PC-3 (cell line): ENCODE results near the gene KATNAL1. TPM values are rescaled to one million over a fixed set of nuclear protein-coding genes. Genes with fewer than 3 reads are reported as not detected.
A peak's percentile ranks its signal among the peaks of the same experiment; 100 is the strongest.

ENCODE experiments used
- ATAC-seq: fragments of 200-7000 bp; cut with Tn5 transposase; 2 replicates; pipeline ENCODE4 v1.9.1; 2020; ENCODE audit warnings: mild to moderate bottlenecking, moderate library complexity
- BruUV-seq: library from RNA; stranded (reverse); fragments of 400-500 nt; replicated peaks from 2 replicates; lab custom pipeline; 2021; lab: Mats Ljungman, UMichigan
- CTCF ChIA-PET: fragments of 300-600 bp; sonication (Branson Sonifier 250); formaldehyde crosslinking; loops from one replicate; lab custom pipeline; 2022; ENCODE audit warnings: antibody characterized with exemption; lab: Charles Lee
- POLR2A ChIA-PET: fragments of 300-600 bp; sonication (Branson Sonifier 250); formaldehyde crosslinking; loops from one replicate; lab custom pipeline; 2022; ENCODE audit warnings: antibody characterized with exemption; ENCODE audit not compliant: unreplicated experiment; lab: Charles Lee
- DNase-seq: peaks from one replicate; pipeline ENCODE4 v3.0.0-alpha.2; 2015
- H2AFZ ChIP-seq: fragments of 300-600 bp; sonication (generic); 2 replicates; pipeline ENCODE4 v1.6.0; 2016; ENCODE audit warnings: antibody characterized with exemption, low read length
- H3F3A ChIP-seq: fragments of 300-600 bp; sonication (generic); one replicate; pipeline ENCODE4 v1.6.0; 2017; ENCODE audit warnings: antibody characterized with exemption, low read length, control low read depth, mild to moderate bottlenecking; ENCODE audit not compliant: unreplicated experiment
- H3K27ac ChIP-seq: fragments of 300-600 bp; sonication (generic); 2 replicates; pipeline ENCODE4 v1.5.1; 2016; ENCODE audit warnings: mild to moderate bottlenecking, low read length
- H3K27me3 ChIP-seq: fragments of 300-600 bp; sonication (generic); 2 replicates; pipeline ENCODE4 v1.6.1; 2016; ENCODE audit warnings: low read length, mixed read lengths
- H3K36me3 ChIP-seq: fragments of 300-600 bp; sonication (generic); 2 replicates; pipeline ENCODE4 v1.6.1; 2016; ENCODE audit warnings: low read depth, mixed run types, low read length, mixed read lengths
- H3K4me1 ChIP-seq: fragments of 300-600 bp; sonication (generic); 2 replicates; pipeline ENCODE4 v1.5.1; 2016; ENCODE audit warnings: low read length; ENCODE audit not compliant: insufficient read depth
- H3K4me2 ChIP-seq: fragments of 300-600 bp; sonication (generic); 2 replicates; pipeline ENCODE4 v1.6.0; 2016; ENCODE audit warnings: low read length
- H3K4me3 ChIP-seq: fragments of 300-600 bp; sonication (generic); 2 replicates; pipeline ENCODE4 v1.5.1; 2016; ENCODE audit warnings: mild to moderate bottlenecking, low read length, mixed read lengths
- H3K79me2 ChIP-seq: fragments of 300-600 bp; sonication (generic); 2 replicates; pipeline ENCODE4 v1.6.1; 2017; ENCODE audit warnings: low read length, mixed read lengths
- H3K9ac ChIP-seq: fragments of 300-600 bp; sonication (generic); 2 replicates; pipeline ENCODE4 v1.6.0; 2016; ENCODE audit warnings: mild to moderate bottlenecking, low read length
- H3K9me2 ChIP-seq: fragments of 300-600 bp; sonication (generic); replicated peaks from 2 replicates; pipeline ENCODE4 v1.6.1; 2016; ENCODE audit warnings: mixed run types, low read length, mixed read lengths
- H3K9me3 ChIP-seq: fragments of 300-600 bp; sonication (generic); 2 replicates; pipeline ENCODE4 v1.6.1; 2016; ENCODE audit warnings: low read length, mixed read lengths
- H4K20me1 ChIP-seq: fragments of 300-600 bp; sonication (generic); 2 replicates; pipeline ENCODE4 v1.6.1; 2016; ENCODE audit warnings: low read length, mixed read lengths
- CTCF ChIP-seq: fragments of 300-600 bp; sonication (generic); conservative IDR thresholded peaks from 2 replicates; pipeline ENCODE4 v1.5.1; 2017; ENCODE audit warnings: antibody characterized with exemption, low read depth, mild to moderate bottlenecking, low read length
- EZH2 ChIP-seq: fragments of 300-600 bp; sonication (generic); IDR thresholded peaks from one replicate; pipeline ENCODE4 v1.6.1; 2017; ENCODE audit warnings: antibody characterized with exemption, mild to moderate bottlenecking, low read length; ENCODE audit not compliant: unreplicated experiment
- EZH2phosphoT487 ChIP-seq: fragments of 300-600 bp; sonication (generic); IDR thresholded peaks from 2 replicates; pipeline ENCODE4 v1.6.1; 2018; ENCODE audit warnings: mild to moderate bottlenecking, antibody characterized with exemption, low read length, borderline replicate concordance
- intact Hi-C: fragments of 100-400 bp; cut with micrococcal nuclease; formaldehyde crosslinking; loops from 2 replicates; pipeline ENCODE4 v1.9.0; 2023
- total RNA-seq: library from RNA; depleted of rRNA; stranded (reverse); fragments of >200 nt; gene quantifications from 2 replicates; pipeline ENCODE4 v1.2.3, GENCODE V29; 2014

Gene KATNAL1
- total RNA-seq, 1 experiment from 2014 or later = 4.3 TPM

DNA sequence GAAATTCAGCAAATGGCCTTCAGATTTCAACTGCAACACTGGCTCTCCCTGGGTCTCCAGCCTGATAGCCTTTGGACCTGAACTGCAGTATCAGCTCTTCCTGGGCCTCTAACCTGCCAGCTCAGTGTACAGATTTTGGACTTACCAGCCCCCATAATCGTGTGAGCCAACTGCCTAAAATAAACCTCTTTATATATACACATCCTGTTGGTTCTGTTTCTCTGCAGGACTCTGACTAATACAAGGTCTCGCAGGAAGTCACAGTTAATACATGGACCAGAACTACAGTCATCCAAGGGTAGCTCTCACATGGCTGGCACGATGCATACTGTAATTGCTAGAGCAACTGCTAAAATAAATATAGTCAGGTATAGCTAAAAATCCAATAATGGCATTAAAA is 85.1 kb downstream of the KATNAL1 start:
- intact Hi-C loops = no loop called here
- POLR2A ChIA-PET = no interaction called here

DNA sequence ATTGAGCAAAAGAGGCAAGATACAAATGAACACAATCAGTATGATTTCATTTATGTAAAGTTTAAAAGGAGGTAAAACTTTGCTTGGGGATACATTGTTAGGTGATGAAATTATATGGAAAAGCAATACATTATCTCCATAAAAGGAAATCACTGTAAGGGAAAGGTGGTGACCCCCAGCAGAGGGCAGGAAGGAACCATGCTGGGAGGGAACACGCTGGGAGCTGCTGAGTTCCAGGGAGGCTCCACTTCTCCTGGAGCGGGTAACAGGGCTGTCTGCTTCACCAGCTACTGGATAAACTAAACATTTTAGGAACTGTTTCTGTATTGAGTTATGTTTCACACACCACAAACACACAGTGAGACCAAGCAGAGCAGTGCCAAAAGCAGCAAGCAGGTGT is 91.2 kb downstream of the KATNAL1 start:
- Histone ChIP-seq H3K79me2 (no peaks in the 10 kb centered on the region), H3K36me3 (no peaks in the 10 kb centered on the region), H3K4me1 (no peaks in the 10 kb centered on the region), H3K27me3 (no peaks in the 10 kb centered on the region), H4K20me1 (no peaks in the 10 kb centered on the region), H3K4me3 (no peak overlapping the region), H3K9ac (no peak overlapping the region), H3F3A (no peaks in the 10 kb centered on the region), H2AFZ (no peak overlapping the region), H3K9me2 (no peaks in the 10 kb centered on the region), H3K9me3 (no peaks in the 10 kb centered on the region), H3K27ac (no peak overlapping the region), H3K4me2 (no peak overlapping the region)
- intact Hi-C loops = no loop called here
- DNase-seq (no peak), ATAC-seq (no peak)
- BruUV-seq = no TSS peak
- POLR2A ChIA-PET = no interaction called here
- CTCF ChIA-PET = no interaction called here
- TF ChIP-seq EZH2phosphoT487 (no peak), EZH2 (no peak), CTCF (no peak)

More for the DNA sequence above, 85.1 kb downstream of the KATNAL1 start:
- TF ChIP-seq CTCF (no peak), EZH2phosphoT487 (no peak), EZH2 (no peak)
- no peak overlapping the region for H3K4me2 ChIP-seq
- DNase-seq (peak; percentile 6), ATAC-seq (no peak)
- H3K27me3 ChIP-seq = no peaks in the 10 kb centered on the region
- peaks cover 7% of the 10 kb centered on the region for H3K4me1 ChIP-seq
- H3K9me3 ChIP-seq = no peaks in the 10 kb centered on the region
- H2AFZ ChIP-seq = no peak overlapping the region
- H4K20me1 ChIP-seq = no peaks in the 10 kb centered on the region
- no TSS peak for BruUV-seq
- CTCF ChIA-PET = no interaction called here
- 0 out of 2 replicates have a peak, but pooled peaks cover 4% of the 10 kb centered on the region for H3K36me3 ChIP-seq
- no peaks in the 10 kb centered on the region for H3K79me2 ChIP-seq
- H3K9ac ChIP-seq = no peak overlapping the region
- no peak overlapping the region for H3K27ac ChIP-seq
- no peaks in the 10 kb centered on the region for H3F3A ChIP-seq
- no peaks in the 10 kb centered on the region for H3K9me2 ChIP-seq
- no peak overlapping the region for H3K4me3 ChIP-seq

DNA sequence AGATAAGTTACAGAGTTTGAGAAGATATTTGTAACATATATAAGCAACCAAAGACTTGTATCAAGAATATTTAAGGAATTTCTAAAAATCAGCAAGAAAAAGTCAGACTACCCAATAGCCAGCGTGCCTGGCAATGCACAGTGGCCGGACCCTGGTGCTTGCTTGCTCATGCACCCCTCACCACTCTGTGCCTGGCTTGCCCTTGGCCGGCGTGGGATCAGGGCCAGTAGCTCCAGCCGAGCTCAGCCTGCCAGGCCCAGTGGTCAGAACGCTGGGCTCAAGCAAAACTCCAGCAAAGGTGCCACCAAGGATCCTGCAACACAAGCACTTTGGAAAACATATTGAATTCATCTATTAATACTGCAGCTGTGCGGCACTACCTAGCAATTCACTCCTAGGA is 95.1 kb downstream of the KATNAL1 start:
- TF ChIP-seq EZH2phosphoT487 (no peak), EZH2 (no peak), CTCF (no peak)
- CTCF ChIA-PET = no interaction called here
- no peaks in the 10 kb centered on the region for H3K79me2 ChIP-seq
- DNase-seq (no peak), ATAC-seq (no peak)
- no peak overlapping the region for H3K4me3 ChIP-seq
- no peaks in the 10 kb centered on the region for H3K36me3 ChIP-seq
- POLR2A ChIA-PET = no interaction called here
- H3K9me2 ChIP-seq = no peaks in the 10 kb centered on the region
- no peak overlapping the region for H3K27ac ChIP-seq
- no peaks in the 10 kb centered on the region for H4K20me1 ChIP-seq
- H3K4me1 ChIP-seq = no peaks in the 10 kb centered on the region
- no peak overlapping the region for H3K9ac ChIP-seq
- no peaks in the 10 kb centered on the region for H3K9me3 ChIP-seq
- no TSS peak for BruUV-seq
- no peaks in the 10 kb centered on the region for H3K27me3 ChIP-seq
- no peaks in the 10 kb centered on the region for H3F3A ChIP-seq
- intact Hi-C loops = no loop called here
- H2AFZ ChIP-seq = no peak overlapping the region
- H3K4me2 ChIP-seq = no peak overlapping the region
